HT-29 (cell line): ENCODE results near the gene TIGD3. TPM values are rescaled to one million over a fixed set of nuclear protein-coding genes. Genes with fewer than 3 reads are reported as not detected.
"Not testable (repeated sequence)": the region's sequence is repeated elsewhere in the genome, so short reads cannot be mapped to it uniquely, and the experiment has no call there.

Experiments used
- DNase-seq: peaks from one replicate; pipeline ENCODE4 v3.0.0-alpha.2; 2015; ENCODE audit warnings: low spot score
- total RNA-seq: library from RNA; depleted of rRNA; stranded (reverse); fragments of >200 nt; shearing (Covaris generic); gene quantifications from 2 replicates; pipeline ENCODE4 v1.2.3, GENCODE V29; 2014

Gene TIGD3
- total RNA-seq, 1 experiment from 2014 or later: 2.9 TPM

DNA sequence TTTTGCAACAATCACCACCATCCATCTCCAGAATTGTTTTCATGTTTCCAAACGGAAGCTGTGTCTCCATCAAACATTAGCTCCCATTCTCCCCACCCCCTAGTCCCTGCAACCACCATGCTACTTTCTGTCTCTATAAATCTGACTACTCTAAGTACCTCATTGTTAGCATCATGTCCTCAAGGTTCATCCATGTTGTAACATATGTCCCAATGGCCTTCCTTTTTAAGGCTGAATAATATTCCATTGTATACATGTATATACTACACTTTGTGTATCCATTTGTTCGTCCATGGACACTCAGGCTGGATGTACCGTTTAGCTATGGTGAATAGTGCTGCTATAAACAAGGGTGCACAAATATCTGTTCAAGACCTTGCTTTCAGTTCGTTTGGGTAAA lies 29.1 kb upstream of the TIGD3 start:
- DNase-seq: no peak

GRCh38 chr11:65327021-65327420 lies 27.5 kb upstream of the TIGD3 start:
- no peak for DNase-seq

GRCh38 chr11:65329478-65329877 lies 25.1 kb upstream of the TIGD3 start:
- DNase-seq: peak; percentile 30

- DNase-seq: peak; percentile 99
Observed at GRCh38 chr11:65329944-65330403, 24.6 kb upstream of the TIGD3 start.

GRCh38 chr11:65330544-65330943 lies 24.0 kb upstream of the TIGD3 start:
- DNase-seq: no peak

DNA sequence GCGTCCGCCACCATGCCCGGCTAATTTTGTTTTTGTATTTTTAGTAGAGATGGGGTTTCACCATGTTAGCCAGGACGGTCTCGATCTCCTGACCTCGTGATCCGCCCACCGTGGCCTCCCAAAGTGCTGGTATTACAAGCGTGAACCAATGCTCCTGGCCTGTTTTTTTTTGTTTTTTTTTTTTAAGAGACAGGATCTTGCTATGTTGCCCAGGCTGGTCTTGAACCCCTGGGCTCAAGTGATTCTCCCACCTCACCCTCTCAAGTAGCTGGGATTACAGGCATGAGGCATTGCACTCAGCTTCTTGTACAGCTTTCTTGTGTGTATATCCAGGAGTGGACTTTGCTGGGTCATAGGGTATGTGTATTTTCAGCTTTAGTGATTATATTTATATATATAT lies 22.0 kb upstream of the TIGD3 start:
- DNase-seq: not testable (repeated sequence)

GRCh38 chr11:65334696-65335295 lies 19.8 kb upstream of the TIGD3 start:
- no peak for DNase-seq

GRCh38 chr11:65338676-65339075 lies 15.9 kb upstream of the TIGD3 start:
- DNase-seq: no peak

DNA sequence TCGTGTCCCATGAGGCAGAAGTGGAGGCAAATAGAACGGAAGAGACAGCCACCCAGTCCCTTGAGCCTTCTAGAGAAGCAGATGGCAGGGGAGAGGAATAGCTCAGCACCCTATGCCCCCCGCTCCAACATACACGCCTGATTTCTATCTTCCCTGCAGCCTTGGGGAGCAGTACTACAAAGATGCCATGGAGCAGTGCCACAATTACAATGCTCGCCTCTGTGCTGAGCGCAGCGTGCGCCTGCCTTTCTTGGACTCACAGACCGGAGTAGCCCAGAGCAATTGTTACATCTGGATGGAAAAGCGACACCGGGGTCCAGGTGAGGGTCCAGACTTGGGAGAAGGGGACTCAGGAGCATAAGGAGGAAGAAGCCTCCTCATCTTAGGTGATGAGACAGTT lies 14.3 kb upstream of the TIGD3 start:
- no peak for DNase-seq

DNA sequence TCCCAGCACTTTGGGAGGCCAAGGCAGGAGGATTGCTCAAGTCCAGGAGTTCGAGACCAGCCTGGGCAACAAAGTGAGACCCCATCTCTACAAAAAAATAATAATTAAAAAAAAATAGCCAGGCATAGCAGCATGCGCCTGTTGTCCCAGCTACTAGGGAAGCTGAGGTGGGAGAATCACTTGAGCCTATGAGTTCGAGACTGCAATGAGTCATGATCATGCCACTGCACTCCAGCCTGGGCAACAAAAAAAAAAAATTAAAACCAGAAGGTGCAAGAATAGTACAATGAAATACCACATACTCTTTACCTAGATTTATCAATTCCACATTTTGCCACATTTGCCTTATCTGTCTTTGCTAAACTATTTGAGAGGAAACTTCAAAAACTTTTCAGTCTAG lies 12.7 kb upstream of the TIGD3 start:
- DNase-seq: no peak

GRCh38 chr11:65351511-65351910 lies 3.0 kb upstream of the TIGD3 start:
- DNase-seq: no peak

DNA sequence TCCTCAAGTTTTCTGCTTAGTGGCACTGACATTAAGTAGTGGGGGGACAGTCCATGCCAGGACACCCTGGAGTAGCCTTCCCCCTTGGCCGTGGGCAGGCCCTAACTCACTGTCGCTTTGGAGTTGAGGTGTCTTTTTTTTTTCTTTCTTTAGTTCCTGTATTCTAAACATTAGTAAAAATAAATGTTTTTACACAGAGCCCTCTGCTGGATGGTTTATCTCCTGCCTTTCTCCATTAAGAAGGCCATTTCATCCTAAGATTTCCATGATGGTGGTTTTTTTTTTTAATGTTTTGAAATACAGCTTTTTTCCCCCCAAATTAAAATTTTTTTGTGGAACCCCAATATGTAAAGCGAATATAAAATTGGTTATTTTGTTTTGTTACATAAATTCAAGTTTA lies 1.8 kb upstream of the TIGD3 start:
- no peak for DNase-seq

DNA sequence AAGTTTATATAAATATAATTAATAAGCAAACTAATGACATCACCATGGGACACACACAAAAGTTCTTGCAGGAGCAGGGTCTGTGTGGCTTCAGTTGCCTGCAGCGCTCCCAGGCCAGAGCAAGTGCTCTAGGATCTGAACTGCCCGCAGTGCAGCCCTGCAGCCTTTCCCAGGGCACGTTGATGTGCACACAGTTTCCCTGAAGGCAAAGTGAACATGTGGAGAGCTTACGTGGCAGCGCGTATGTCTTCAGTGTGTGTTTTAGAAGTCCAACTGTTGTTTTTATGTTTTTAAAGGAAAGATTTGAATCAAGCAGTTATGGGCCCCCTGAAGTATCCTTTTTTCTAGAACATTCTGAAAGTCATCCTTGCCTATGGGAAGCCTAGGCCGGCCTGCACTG lies 1.2 kb upstream of the TIGD3 start:
- no peak for DNase-seq

GRCh38 chr11:65353900-65354264 lies 669 bp upstream of the TIGD3 start:
- DNase-seq: no peak

- peak; percentile 51 for DNase-seq
Observed at GRCh38 chr11:65355013-65355775, 643 bp downstream of the TIGD3 start.

DNA sequence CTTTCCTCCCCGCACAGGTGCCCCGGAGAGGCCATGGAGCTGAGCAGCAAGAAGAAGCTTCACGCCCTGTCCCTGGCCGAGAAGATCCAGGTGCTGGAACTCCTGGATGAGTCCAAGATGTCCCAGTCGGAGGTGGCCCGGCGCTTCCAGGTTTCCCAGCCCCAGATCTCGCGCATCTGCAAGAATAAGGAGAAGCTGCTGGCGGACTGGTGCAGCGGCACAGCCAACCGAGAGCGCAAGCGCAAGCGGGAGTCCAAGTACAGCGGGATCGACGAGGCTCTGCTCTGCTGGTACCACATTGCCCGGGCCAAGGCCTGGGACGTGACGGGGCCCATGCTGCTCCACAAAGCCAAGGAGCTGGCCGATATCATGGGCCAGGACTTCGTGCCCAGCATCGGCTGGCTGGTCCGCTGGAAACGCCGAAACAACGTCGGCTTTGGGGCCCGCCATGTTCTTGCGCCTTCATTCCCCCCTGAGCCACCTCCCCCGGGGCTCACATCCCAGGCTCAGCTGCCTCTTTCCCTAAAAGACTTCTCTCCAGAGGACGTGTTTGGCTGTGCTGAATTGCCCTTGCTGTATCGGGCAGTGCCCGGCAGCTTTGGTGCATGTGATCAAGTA lies 1.3 kb downstream of the TIGD3 start:
- DNase-seq: no peak

DNA sequence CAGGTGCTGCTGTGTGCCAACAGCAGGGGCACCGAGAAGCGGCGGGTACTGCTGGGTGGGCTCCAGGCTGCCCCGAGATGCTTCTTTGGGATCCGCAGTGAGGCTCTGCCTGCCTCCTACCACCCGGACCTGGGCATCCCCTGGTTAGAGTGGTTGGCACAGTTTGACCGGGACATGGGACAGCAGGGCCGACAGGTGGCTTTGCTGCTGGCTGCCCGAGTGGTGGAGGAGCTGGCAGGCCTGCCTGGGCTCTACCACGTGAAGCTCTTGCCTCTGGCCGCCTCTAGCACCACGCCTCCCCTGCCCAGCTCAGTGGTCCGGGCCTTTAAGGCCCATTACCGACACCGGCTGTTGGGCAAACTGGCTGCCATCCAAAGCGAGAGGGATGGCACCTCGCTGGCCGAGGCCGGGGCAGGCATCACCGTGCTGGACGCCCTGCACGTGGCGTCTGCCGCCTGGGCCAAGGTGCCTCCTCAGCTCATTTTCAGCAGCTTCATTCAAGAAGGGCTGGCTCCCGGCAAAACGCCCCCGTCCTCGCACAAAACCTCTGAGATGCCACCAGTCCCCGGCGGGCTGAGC lies 1.9 kb downstream of the TIGD3 start:
- no peak for DNase-seq

GRCh38 chr11:65357856-65358356 lies 3.4 kb downstream of the TIGD3 start:
- no peak for DNase-seq

GRCh38 chr11:65362320-65362931 lies 7.9 kb downstream of the TIGD3 start:
- DNase-seq: no peak

DNA sequence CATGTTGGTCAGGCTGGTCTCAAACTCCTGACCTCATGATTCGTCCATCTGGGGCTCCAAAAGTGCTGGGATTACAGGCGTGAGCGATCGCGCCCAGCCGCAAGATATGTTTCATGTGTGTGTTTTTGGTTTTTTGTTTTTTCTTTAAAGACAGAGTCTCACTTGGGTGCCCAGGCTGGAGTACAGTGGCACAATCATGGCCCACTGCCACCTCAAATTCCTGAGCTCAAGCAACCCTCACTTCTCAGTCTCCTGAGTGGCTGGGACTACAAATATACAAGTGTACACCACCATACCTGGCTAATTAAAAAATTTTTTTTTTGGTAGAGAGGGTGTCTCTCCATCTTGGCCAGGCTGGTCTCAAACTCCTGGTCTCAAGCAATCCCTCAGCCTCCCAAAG lies 8.4 kb downstream of the TIGD3 start:
- no peak for DNase-seq

DNA sequence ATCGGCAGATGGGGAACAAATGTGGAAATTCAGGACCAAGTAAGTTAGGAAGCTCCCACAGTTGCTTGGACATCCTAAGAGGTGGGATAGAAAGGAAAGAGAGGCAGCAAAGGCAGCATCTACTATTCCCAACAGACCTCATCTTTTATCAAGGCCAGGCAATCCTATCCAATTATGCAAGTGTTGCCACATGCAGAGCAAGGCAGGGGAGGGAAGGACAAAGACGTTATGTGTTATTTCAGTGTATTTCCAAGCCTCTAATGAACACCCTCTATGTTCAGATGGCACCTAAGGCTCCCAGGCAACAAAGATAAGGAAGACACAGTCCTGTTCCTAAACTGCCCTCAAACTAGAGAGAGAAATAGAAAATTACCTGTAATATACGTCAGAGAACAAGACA lies 9.2 kb downstream of the TIGD3 start:
- no peak for DNase-seq

DNA sequence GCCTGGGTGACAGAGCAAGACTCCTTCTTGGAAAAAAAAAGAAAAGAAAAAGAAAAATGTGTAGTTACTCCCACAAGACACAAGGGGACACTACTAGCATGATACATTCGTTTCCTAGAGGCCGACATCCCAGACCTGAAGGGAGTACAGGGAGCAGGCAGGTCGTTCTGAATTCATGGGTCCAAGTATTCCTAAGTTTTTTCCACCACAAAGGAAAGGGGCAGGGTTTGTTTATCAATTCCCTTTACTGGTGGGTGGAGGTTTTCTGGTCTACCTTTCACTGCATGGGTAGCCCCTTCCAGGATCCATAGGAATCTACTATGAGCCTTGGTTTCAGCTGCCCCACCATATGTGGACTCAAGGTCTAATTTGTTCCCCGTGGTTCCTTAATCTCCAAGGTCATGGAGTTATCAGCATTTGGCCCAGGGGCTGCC lies 11.8 kb downstream of the TIGD3 start:
- peak; percentile 89 for DNase-seq
